Nephron progenitor cell (in vitro differentiated cells): ENCODE data around the gene SLC4A1AP.
A peak's percentile ranks its signal among the peaks of the same experiment; 100 is the strongest.
"Not testable (repeated sequence)": the region's sequence is repeated elsewhere in the genome, so short reads cannot be mapped to it uniquely, and the experiment has no call there.

Experiments used
- DNase-seq: peaks from one replicate; pipeline ENCODE4 v3.0.0; 2021
- H3K27ac Mint-ChIP-seq: 2 replicates; pipeline ENCODE4 v1.8.0; 2021; ENCODE audit warnings: mild to moderate bottlenecking, moderate library complexity, mixed read lengths
- H3K27me3 Mint-ChIP-seq: 2 replicates; pipeline ENCODE4 v1.8.0; 2021; ENCODE audit warnings: mild to moderate bottlenecking, low read depth, mixed read lengths; ENCODE audit not compliant: poor library complexity
- H3K36me3 Mint-ChIP-seq: 2 replicates; pipeline ENCODE4 v1.8.0; 2021; ENCODE audit warnings: low read depth, mixed read lengths
- H3K4me1 Mint-ChIP-seq: 2 replicates; pipeline ENCODE4 v1.8.0; 2021; ENCODE audit warnings: mixed read lengths
- H3K4me3 Mint-ChIP-seq: 2 replicates; pipeline ENCODE4 v1.8.0; 2021; ENCODE audit warnings: mild to moderate bottlenecking, moderate library complexity, mixed read lengths
- H3K9me3 Mint-ChIP-seq: 2 replicates; pipeline ENCODE4 v1.8.0; 2021; ENCODE audit warnings: mild to moderate bottlenecking, moderate library complexity, mixed read lengths
- TF ChIP-seq, protein P1 (sequence below): fragments of 200-600 bp; sonication (generic); IDR thresholded peaks from 2 replicates; pipeline ENCODE4 v1.5.0; 2021; ENCODE audit warnings: antibody characterized with exemption

The SLC4A1AP gene

DNA sequence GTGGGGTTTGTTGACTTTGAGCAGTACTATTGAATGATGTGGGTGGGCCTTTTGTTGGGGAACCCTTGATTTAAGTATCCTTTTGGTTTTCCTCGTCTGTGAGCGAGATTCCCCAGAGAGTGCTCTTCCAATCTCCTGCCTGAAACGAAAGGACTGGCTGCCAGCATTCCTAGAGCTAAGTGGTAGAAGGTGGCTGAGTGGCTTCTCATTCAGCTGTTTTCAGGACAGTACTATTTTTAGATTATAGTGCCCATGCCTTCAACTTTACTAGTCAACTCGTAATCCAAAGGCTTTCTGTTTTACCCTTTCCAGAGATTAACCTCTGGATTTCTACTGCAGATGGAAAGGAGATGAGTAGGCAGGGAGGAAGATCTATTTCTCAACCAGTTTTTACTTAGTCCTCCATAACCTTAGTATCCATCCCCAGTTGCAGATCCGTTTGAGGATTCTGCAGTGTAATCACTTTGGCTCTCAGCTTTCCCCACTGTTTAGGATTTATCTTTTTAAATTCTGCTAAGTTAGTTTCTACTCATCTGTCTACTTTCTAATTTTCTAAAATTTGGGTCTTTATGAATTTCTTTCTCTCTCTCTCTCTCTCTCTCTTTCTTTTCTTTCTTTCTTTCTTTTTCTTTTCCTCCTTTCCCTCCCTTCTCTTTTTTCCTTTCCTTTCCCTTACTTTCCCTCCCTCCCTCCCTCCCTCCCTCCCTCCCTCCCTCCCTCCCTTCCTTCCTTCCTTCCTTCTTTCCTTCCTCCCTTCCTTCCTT, 9.2 kb downstream of the SLC4A1AP start:
- Mint-ChIP-seq H3K4me3 (no peak overlapping the region), H3K9me3 (no peaks in the 10 kb centered on the region), H3K4me1 (no peaks in the 10 kb centered on the region), H3K27me3 (no peaks in the 10 kb centered on the region), H3K36me3 (peaks cover 49% of the 10 kb centered on the region), H3K27ac (peak overlapping the region; percentile 54)
- no peak for DNase-seq
- TF ChIP-seq, protein P1, sequence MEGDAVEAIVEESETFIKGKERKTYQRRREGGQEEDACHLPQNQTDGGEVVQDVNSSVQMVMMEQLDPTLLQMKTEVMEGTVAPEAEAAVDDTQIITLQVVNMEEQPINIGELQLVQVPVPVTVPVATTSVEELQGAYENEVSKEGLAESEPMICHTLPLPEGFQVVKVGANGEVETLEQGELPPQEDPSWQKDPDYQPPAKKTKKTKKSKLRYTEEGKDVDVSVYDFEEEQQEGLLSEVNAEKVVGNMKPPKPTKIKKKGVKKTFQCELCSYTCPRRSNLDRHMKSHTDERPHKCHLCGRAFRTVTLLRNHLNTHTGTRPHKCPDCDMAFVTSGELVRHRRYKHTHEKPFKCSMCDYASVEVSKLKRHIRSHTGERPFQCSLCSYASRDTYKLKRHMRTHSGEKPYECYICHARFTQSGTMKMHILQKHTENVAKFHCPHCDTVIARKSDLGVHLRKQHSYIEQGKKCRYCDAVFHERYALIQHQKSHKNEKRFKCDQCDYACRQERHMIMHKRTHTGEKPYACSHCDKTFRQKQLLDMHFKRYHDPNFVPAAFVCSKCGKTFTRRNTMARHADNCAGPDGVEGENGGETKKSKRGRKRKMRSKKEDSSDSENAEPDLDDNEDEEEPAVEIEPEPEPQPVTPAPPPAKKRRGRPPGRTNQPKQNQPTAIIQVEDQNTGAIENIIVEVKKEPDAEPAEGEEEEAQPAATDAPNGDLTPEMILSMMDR: no peak

DNA sequence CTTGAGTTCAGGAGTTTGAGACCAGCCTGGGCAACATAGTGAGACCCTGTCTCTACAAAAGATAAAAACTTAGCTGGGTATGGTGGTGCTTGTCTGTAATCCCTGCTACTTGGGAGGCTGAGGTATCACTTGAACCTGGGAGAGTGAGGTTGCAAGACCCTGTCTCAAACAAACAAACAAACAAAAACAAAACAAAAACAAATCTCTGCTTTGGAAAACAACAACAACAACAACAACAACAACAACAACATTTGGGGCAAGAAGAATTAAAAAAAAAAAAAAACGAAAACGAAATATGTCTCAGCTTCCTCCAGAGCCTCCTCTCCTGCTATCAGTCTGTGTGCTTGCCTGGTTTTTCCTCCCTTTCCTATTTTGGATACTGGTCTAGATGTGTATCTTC, 16.9 kb downstream of the SLC4A1AP start:
- Mint-ChIP-seq H3K4me3 (no peak overlapping the region), H3K27ac (no peak overlapping the region), H3K4me1 (no peaks in the 10 kb centered on the region), H3K27me3 (no peaks in the 10 kb centered on the region), H3K9me3 (no peaks in the 10 kb centered on the region), H3K36me3 (peaks cover 40% of the 10 kb centered on the region)
- TF ChIP-seq, protein P1: no peak
- no peak for DNase-seq

DNA sequence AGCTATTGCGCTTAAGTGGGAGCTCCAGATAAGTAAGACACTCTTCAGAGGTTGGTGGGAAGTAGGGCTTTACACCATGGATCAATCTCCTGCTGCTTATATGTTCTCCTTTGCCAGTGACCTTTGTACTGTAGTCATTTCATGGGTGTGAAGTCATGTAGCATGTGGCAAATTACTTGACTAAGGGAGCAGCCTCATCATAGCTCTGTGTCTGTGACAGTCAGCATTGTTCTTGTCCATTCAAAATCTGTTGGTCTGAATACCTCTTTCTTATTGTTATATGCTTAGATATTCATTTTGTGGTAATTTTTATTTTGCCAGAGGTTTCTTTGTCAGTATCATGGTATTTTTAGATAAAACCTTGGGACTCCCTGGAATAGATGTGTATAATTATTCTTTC, 18.2 kb downstream of the SLC4A1AP start:
- H3K36me3 Mint-ChIP-seq: peaks cover 39% of the 10 kb centered on the region
- H3K4me1 Mint-ChIP-seq: no peaks in the 10 kb centered on the region
- TF ChIP-seq, protein P1: no peak
- H3K27me3 Mint-ChIP-seq: no peaks in the 10 kb centered on the region
- H3K27ac Mint-ChIP-seq: no peak overlapping the region
- no peaks in the 10 kb centered on the region for H3K9me3 Mint-ChIP-seq
- no peak for DNase-seq
- H3K4me3 Mint-ChIP-seq: no peak overlapping the region

DNA sequence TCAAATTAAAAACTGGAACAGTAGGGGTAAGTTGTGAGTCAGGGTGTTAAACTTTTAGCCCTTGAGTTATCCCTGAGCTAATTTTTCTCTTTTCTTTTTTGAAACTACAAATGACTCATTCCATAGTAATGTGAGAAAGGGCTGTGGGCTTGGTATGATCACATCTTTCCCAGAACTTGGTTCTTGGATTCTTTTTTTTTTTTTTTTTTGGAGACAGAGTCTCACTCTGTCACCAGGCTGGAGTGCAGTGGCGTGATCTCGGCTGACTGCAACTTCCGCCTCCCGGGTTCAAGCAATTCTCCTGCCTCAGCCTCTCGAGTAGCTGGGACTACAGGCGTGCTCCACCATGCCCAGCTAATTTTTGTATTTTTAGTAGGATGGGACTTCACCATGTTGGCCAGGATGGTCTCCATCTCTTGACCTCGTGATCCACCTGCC, 18.7 kb downstream of the SLC4A1AP start:
- not testable (repeated sequence) for H3K27ac Mint-ChIP-seq, DNase-seq, H3K4me3 Mint-ChIP-seq, H3K9me3 Mint-ChIP-seq, H3K27me3 Mint-ChIP-seq, H3K4me1 Mint-ChIP-seq
- H3K36me3 Mint-ChIP-seq: peaks cover 38% of the 10 kb centered on the region

DNA sequence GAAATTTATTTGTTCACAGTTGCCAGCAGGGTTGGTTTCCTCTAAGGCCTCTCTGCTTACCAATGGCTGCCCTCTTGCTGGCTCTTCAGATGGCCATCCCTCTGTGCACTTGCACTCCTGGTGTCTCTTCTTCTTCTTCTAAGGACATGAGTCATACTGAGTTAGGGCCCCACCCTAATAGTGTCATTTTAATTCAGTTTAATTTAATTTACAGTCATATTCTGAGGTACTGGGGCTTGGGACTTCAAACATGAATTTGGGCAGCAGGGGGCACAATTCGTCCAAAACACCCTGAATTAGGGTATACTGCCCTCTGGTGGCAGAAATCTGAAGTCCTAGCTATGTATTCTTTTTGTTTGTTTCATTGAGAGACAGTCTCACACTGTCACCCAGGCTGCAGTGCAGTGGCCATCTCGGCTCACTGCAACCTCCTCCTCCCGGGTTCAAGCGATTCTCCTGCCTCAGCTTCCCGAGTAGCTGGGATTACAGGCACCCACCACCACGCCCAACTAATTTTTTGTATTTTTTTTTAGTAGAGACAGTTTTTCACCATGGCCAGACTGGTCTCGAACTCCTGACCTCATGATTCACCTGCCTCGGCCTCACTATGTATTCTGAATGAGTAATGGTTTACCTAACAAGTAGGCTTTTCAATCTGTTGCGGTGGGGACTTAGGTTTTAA, 19.8 kb downstream of the SLC4A1AP start:
- Mint-ChIP-seq H3K9me3 (no peaks in the 10 kb centered on the region), H3K27ac (peak overlapping the region; percentile 46), H3K27me3 (no peaks in the 10 kb centered on the region), H3K36me3 (peaks cover 29% of the 10 kb centered on the region), H3K4me1 (no peaks in the 10 kb centered on the region), H3K4me3 (no peak overlapping the region)
- TF ChIP-seq, protein P1: peak; percentile 98
- peak; percentile 87 for DNase-seq

DNA sequence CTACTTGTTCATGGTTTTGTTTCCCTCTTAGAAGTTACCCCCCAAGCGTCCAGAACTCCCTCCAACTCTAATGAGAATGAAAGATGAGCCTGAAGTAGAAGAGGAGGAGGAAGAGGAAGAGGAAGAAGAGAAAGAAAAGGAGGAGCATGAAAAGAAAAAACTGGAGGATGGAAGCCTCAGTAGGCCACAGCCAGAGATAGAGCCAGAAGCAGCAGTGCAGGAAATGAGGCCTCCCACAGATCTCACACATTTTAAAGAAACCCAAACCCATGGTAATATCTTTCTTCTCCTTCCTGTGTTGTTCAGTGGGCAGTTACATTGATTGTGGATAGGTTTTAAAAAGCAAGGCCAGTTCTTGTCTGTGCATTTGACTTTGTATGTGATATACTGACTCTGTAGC, 21.3 kb downstream of the SLC4A1AP start:
- not testable (repeated sequence) for H3K27ac Mint-ChIP-seq, H3K9me3 Mint-ChIP-seq, DNase-seq, H3K4me3 Mint-ChIP-seq, H3K4me1 Mint-ChIP-seq, H3K27me3 Mint-ChIP-seq
- H3K36me3 Mint-ChIP-seq: peaks cover 32% of the 10 kb centered on the region
